ENCODE results near the gene RGS14.

DNA sequence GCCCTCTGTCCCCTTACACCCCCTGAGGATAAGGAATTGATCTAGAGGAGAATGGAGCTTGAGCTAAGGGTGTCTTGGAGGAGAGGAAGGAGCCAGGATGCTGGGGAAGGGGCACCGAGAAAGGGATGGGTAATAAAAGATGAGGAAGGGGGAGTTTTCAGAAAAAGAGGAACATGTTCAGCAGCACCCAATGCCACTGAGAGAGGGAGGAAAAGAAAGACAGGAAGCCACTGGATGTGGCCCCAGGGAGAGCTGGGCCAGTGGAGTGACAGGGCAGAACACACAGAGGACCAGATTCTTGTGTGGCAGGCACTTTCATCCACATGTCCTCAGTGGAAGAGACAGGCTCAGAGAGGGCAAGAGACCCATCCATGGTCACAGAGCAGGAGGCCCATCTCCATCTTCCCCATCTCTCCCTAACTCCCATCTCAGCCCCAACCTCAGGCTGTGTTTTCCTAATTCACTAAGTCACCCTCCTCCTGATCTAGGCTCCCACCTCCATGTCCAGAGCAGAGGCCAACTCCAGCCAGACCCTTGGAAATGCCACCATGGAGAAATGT, 35.6 kb downstream of the RGS14 start:
- TF ChIP-seq, protein P1, sequence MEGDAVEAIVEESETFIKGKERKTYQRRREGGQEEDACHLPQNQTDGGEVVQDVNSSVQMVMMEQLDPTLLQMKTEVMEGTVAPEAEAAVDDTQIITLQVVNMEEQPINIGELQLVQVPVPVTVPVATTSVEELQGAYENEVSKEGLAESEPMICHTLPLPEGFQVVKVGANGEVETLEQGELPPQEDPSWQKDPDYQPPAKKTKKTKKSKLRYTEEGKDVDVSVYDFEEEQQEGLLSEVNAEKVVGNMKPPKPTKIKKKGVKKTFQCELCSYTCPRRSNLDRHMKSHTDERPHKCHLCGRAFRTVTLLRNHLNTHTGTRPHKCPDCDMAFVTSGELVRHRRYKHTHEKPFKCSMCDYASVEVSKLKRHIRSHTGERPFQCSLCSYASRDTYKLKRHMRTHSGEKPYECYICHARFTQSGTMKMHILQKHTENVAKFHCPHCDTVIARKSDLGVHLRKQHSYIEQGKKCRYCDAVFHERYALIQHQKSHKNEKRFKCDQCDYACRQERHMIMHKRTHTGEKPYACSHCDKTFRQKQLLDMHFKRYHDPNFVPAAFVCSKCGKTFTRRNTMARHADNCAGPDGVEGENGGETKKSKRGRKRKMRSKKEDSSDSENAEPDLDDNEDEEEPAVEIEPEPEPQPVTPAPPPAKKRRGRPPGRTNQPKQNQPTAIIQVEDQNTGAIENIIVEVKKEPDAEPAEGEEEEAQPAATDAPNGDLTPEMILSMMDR (conservative IDR thresholded peaks at IDR 0.05) = no peak
- TF ChIP-seq EZH2 (IDR thresholded peaks at IDR 0.05; ENCODE audit: low read depth) = no peak

All from PC-9 (cell line).